Measurements from ENCODE around the gene CPVL. TPM values are rescaled to one million over a fixed set of nuclear protein-coding genes. Genes with fewer than 3 reads are reported as not detected.

CPVL gene
- total RNA-seq, 1 experiment from 2014 or later: 1.1 TPM

DNA sequence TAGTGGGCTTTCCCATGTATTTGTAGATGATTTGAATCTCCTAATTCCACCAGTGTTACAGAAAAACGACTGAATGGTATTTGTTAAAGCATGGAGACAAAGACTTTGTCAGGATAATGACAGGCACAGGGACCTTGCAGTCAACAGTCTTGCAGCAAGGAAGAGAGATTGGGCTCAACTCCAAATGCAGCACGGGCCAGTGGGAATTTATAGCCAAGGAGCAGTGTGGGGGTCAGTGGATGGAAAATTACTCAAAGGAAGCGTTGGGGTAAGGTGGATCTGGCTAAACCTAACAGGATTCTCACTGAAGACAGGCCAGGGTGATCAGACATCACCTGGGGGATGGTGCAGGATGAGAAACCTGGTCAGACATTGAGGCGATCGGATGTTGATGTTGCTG is 24.3 kb downstream of the CPVL start:
- H3K9me3 ChIP-seq (ENCODE audit: control insufficient read depth, insufficient read depth, low read depth, low read length): no peaks in the 10 kb centered on the region
- ChIA-PET CTCF (no interaction called here), POLR2A (no interaction called here)
- DNase-seq (ENCODE audit: low read depth, low spot score) (no peak), ATAC-seq (no peak)
- no peaks in the 10 kb centered on the region for H3K4me1 ChIP-seq (ENCODE audit: control insufficient read depth, insufficient read depth, low read length)
- H3K4me3 ChIP-seq (ENCODE audit: low read depth in 2 of 2, low read length in 2 of 2): no peak overlapping the region
- TF ChIP-seq POLR2AphosphoS5 (IDR thresholded peaks at IDR 0.05; ENCODE audit: low read depth, low read length) (no peak), TCF7L2 (IDR thresholded peaks at IDR 0.05; ENCODE audit: low read depth, low read length) (no peak), SIN3A (IDR thresholded peaks at IDR 0.05; ENCODE audit: borderline replicate concordance, insufficient read depth, low read depth, low read length) (no peak)
- TF ChIP-seq, protein P1, sequence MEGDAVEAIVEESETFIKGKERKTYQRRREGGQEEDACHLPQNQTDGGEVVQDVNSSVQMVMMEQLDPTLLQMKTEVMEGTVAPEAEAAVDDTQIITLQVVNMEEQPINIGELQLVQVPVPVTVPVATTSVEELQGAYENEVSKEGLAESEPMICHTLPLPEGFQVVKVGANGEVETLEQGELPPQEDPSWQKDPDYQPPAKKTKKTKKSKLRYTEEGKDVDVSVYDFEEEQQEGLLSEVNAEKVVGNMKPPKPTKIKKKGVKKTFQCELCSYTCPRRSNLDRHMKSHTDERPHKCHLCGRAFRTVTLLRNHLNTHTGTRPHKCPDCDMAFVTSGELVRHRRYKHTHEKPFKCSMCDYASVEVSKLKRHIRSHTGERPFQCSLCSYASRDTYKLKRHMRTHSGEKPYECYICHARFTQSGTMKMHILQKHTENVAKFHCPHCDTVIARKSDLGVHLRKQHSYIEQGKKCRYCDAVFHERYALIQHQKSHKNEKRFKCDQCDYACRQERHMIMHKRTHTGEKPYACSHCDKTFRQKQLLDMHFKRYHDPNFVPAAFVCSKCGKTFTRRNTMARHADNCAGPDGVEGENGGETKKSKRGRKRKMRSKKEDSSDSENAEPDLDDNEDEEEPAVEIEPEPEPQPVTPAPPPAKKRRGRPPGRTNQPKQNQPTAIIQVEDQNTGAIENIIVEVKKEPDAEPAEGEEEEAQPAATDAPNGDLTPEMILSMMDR (IDR thresholded peaks at IDR 0.05): no peak
- TF ChIP-seq, protein P2, sequence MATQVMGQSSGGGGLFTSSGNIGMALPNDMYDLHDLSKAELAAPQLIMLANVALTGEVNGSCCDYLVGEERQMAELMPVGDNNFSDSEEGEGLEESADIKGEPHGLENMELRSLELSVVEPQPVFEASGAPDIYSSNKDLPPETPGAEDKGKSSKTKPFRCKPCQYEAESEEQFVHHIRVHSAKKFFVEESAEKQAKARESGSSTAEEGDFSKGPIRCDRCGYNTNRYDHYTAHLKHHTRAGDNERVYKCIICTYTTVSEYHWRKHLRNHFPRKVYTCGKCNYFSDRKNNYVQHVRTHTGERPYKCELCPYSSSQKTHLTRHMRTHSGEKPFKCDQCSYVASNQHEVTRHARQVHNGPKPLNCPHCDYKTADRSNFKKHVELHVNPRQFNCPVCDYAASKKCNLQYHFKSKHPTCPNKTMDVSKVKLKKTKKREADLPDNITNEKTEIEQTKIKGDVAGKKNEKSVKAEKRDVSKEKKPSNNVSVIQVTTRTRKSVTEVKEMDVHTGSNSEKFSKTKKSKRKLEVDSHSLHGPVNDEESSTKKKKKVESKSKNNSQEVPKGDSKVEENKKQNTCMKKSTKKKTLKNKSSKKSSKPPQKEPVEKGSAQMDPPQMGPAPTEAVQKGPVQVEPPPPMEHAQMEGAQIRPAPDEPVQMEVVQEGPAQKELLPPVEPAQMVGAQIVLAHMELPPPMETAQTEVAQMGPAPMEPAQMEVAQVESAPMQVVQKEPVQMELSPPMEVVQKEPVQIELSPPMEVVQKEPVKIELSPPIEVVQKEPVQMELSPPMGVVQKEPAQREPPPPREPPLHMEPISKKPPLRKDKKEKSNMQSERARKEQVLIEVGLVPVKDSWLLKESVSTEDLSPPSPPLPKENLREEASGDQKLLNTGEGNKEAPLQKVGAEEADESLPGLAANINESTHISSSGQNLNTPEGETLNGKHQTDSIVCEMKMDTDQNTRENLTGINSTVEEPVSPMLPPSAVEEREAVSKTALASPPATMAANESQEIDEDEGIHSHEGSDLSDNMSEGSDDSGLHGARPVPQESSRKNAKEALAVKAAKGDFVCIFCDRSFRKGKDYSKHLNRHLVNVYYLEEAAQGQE (IDR thresholded peaks at IDR 0.05; ENCODE audit: insufficient read depth in 1 of 2, low read depth in 2 of 2, low read length in 1 of 2): no peak
- intact Hi-C loops (cut with micrococcal nuclease; ENCODE audit: unreplicated experiment) (no loop called here), in situ Hi-C loops (cut with HindIII; ENCODE audit: low pct_unique_long_range_greater_than_20kb, low sequenced_read_pairs) (no loop called here)
- H3K27me3 ChIP-seq (ENCODE audit: control insufficient read depth, insufficient read depth, low read length): peaks cover 5% of the 10 kb centered on the region; the same call in 1 of the 2 replicates
- H3K27ac ChIP-seq (ENCODE audit: low read length): no peak overlapping the region
- no TSS peak for BruUV-seq (replicated peaks)
- no peaks in the 10 kb centered on the region for H3K36me3 ChIP-seq (ENCODE audit: control insufficient read depth, insufficient read depth, low read length)

DNA sequence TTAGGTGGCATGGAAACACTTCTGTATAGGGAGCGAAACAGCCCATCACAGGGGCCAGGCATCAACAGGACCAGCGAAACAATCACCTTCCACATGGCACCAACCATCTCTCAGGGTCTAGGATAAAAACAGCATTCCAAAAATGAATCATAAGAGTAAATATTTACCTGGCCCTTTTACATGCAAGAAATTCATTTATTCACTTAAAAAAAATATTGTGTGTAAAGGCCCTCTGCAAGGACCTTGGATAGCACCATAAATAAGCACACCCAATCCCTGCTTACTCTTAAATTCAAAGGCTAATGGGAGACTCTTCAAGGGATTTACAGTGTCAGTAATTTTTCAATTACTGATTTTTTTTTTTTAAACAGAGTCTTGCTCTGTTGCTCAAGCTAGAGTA is 25.4 kb downstream of the CPVL start:
- intact Hi-C loops (cut with micrococcal nuclease; ENCODE audit: unreplicated experiment) (no loop called here), in situ Hi-C loops (cut with HindIII; ENCODE audit: low pct_unique_long_range_greater_than_20kb, low sequenced_read_pairs) (no loop called here)
- DNase-seq (ENCODE audit: low read depth, low spot score) (no peak), ATAC-seq (no peak)
- no TSS peak for BruUV-seq (replicated peaks)
- Histone ChIP-seq H3K36me3 (ENCODE audit: control insufficient read depth, insufficient read depth, low read length) (no peaks in the 10 kb centered on the region), H3K27me3 (ENCODE audit: control insufficient read depth, insufficient read depth, low read length) (peaks cover 15% of the 10 kb centered on the region; the same call in 1 of the 2 replicates), H3K27ac (ENCODE audit: low read length) (no peak overlapping the region), H3K4me1 (ENCODE audit: control insufficient read depth, insufficient read depth, low read length) (no peaks in the 10 kb centered on the region), H3K4me3 (ENCODE audit: low read depth in 2 of 2, low read length in 2 of 2) (no peak overlapping the region), H3K9me3 (ENCODE audit: control insufficient read depth, insufficient read depth, low read depth, low read length) (no peaks in the 10 kb centered on the region)
- TF ChIP-seq TCF7L2 (IDR thresholded peaks at IDR 0.05; ENCODE audit: low read depth, low read length) (no peak), SIN3A (IDR thresholded peaks at IDR 0.05; ENCODE audit: borderline replicate concordance, insufficient read depth, low read depth, low read length) (no peak), POLR2AphosphoS5 (IDR thresholded peaks at IDR 0.05; ENCODE audit: low read depth, low read length) (no peak)
- TF ChIP-seq, protein P1 (IDR thresholded peaks at IDR 0.05): no peak
- TF ChIP-seq, protein P2 (IDR thresholded peaks at IDR 0.05; ENCODE audit: insufficient read depth in 1 of 2, low read depth in 2 of 2, low read length in 1 of 2): no peak
- CTCF ChIA-PET: interaction anchor here (0.7 kb wide), 1 partner anchor 285 kb away, joined by 6 read pairs; no protein-coding TSS in a partner anchor
- POLR2A ChIA-PET: no interaction called here

Measured in Panc1 (cell line).